ENCODE measurements around the gene RUNX2. TPM values are rescaled to one million over a fixed set of nuclear protein-coding genes. Genes with fewer than 3 reads are reported as not detected.

Gene RUNX2
- total RNA-seq, 1 donor = 10.4 TPM

DNA sequence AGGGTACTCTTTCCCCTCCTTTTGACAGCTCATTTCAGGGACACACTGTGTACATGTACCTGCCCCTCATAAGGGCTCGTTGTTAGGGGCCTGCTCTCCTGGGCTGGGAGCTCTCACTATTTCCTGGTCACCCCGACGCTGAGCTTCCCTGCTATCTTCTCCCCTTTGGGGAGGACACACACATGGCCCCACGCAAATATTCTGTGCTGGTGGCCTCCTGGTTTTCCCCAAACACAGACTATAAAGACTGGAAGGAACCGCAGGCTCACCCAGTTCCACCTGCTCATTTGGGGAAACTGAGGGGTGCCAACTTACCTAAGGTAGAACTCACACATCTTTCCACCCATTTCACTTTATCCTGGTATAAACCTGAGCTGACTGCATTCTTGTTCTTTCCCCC, 351.0 kb downstream of the RUNX2 start:
- no peaks in the 10 kb centered on the region for H3K27me3 ChIP-seq (ENCODE audit: insufficient read depth, low read length)
- no peak overlapping the region for H3K4me3 ChIP-seq (ENCODE audit: low read length)
- no peaks in the 10 kb centered on the region for H3K9me3 ChIP-seq (ENCODE audit: low read depth, low read length)
- peaks cover 38% of the 10 kb centered on the region for H3K4me1 ChIP-seq (ENCODE audit: insufficient read depth, low read length)

GRCh38 chr6:45679631-45680030, 351.5 kb downstream of the RUNX2 start:
- Histone ChIP-seq H3K4me1 (ENCODE audit: insufficient read depth, low read length) (peaks cover 38% of the 10 kb centered on the region), H3K4me3 (ENCODE audit: low read length) (no peak overlapping the region), H3K9me3 (ENCODE audit: low read depth, low read length) (no peaks in the 10 kb centered on the region), H3K27me3 (ENCODE audit: insufficient read depth, low read length) (no peaks in the 10 kb centered on the region)

- H3K4me3 ChIP-seq (ENCODE audit: low read length) = no peak overlapping the region
- no peaks in the 10 kb centered on the region for H3K27me3 ChIP-seq (ENCODE audit: insufficient read depth, low read length)
- peaks cover 29% of the 10 kb centered on the region for H3K4me1 ChIP-seq (ENCODE audit: insufficient read depth, low read length)
- no peaks in the 10 kb centered on the region for H3K9me3 ChIP-seq (ENCODE audit: low read depth, low read length)
Observed at GRCh38 chr6:45681860-45682511, 353.9 kb downstream of the RUNX2 start.

DNA sequence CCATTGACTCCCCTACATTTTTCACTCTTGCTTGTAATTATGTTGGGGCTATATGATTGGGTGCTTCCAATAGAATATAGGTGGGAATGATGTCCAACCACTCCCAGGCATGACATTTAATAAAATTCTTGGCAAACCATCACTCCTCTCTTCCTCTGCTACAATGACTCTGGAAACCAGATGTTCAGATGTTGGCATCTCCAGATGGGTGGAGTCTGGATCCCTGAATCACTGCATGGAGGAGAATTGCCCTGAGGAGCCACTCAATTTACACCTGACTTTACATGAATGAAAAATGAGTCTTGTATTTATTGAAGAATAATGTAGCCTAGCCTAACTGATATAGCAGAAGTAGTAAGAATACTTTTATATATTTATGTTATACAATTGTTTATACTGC, 356.3 kb downstream of the RUNX2 start:
- H3K4me3 ChIP-seq (ENCODE audit: low read length) = no peak overlapping the region
- H3K9me3 ChIP-seq (ENCODE audit: low read depth, low read length) = no peaks in the 10 kb centered on the region
- H3K4me1 ChIP-seq (ENCODE audit: insufficient read depth, low read length) = peaks cover 7% of the 10 kb centered on the region
- H3K27me3 ChIP-seq (ENCODE audit: insufficient read depth, low read length) = no peaks in the 10 kb centered on the region

GRCh38 chr6:45685076-45685475, 356.9 kb downstream of the RUNX2 start:
- no peaks in the 10 kb centered on the region for H3K9me3 ChIP-seq (ENCODE audit: low read depth, low read length)
- no peaks in the 10 kb centered on the region for H3K27me3 ChIP-seq (ENCODE audit: insufficient read depth, low read length)
- H3K4me3 ChIP-seq (ENCODE audit: low read length) = no peak overlapping the region
- peaks cover 6% of the 10 kb centered on the region for H3K4me1 ChIP-seq (ENCODE audit: insufficient read depth, low read length)

DNA sequence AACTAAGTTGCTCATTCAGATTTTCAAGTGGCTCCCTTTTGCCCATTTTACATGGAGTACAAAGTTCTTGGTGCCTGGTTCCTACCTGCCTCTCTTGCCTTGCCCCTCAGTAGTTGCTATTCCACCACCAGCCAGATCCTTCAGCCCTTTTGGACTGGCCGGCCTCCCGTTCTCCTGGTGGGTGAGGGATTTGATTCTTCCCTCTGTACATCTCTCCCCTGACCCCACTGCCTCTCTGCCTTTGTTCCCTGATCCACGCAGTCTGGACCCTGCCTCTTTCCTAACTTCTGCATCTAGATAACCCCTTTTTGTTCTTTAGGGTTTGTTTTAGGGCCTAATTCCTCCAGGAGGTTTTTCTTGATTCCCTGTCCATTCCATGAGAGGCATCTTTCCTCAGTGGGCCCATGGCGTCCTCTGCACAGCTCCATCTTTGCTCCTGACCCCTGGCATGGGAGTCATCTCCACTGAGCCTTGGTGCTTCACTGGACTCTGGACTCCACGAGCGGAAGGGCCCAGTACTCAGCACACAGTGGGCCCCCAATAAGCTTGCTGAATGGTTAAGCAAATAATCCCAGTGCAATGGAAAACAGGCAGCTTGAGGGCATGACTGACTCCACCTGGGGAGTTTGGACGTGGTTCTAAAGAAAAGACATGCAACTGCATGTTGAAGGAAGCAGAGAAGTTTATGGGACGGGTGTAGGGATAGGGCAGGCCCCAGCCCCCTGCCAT, 358.9 kb downstream of the RUNX2 start:
- no peak overlapping the region for H3K4me3 ChIP-seq (ENCODE audit: low read length)
- no peaks in the 10 kb centered on the region for H3K27me3 ChIP-seq (ENCODE audit: insufficient read depth, low read length)
- no peaks in the 10 kb centered on the region for H3K9me3 ChIP-seq (ENCODE audit: low read depth, low read length)

DNA sequence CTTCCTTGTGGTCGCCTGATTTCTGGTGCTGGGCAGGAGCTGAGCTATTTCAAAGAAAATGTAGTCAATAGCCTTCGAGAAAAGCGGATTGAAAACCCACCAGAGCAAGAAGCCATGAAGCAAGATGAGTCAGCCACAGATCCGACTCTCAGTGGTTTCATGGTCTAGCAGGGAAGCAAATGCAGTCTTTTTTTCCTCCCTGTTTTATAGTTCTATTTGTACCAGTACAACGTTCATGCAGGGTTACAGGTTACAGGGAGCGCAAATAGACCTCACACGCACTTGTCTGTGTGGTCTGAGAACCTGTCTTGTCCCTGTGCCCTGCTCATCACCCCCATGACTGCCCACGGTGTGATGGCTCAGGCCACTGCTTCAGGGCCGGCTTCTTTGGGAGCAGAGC, 359.4 kb downstream of the RUNX2 start:
- Histone ChIP-seq H3K27me3 (ENCODE audit: insufficient read depth, low read length) (no peaks in the 10 kb centered on the region), H3K9me3 (ENCODE audit: low read depth, low read length) (no peaks in the 10 kb centered on the region), H3K4me3 (ENCODE audit: low read length) (no peak overlapping the region), H3K4me1 (ENCODE audit: insufficient read depth, low read length) (no peaks in the 10 kb centered on the region)

More for the DNA sequence above, 358.9 kb downstream of the RUNX2 start:
- H3K4me1 ChIP-seq (ENCODE audit: insufficient read depth, low read length) = peaks cover 4% of the 10 kb centered on the region

GRCh38 chr6:45688180-45688579, 360.1 kb downstream of the RUNX2 start:
- Histone ChIP-seq H3K9me3 (ENCODE audit: low read depth, low read length) (no peaks in the 10 kb centered on the region), H3K4me1 (ENCODE audit: insufficient read depth, low read length) (no peaks in the 10 kb centered on the region)

DNA sequence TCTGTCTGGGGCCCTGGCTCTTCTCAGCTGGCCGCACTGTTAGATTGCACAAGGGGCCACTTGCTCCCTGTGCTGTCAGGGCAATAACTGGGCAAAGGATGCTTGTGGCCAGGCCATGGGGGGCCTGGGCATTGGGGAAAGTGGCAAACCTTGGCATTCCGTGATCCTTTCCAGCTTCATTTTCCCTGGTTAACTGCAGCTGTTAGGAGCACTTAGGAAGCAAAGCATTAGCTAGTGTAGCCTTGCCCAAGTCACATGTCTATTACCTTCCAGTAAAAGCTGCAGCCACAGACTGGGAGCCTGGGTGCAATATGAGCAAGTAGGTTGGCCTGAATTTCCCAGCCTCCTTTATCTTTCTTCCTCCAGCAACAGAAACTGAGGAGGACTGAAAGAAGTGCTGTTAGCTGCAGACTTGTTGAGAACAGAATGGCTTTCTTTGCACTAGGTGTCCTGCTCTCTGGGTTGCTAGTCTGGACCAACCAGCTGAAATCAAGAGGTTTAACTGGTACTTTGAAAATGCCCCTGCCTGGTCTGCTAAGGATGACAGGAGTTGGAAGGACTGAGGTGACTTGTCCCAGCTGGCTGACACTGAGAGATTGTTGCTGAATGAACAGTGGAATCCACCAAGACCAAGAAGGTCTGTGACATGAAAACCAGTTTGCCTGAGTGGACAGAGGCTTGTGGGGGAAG, 361.9 kb downstream of the RUNX2 start:
- Histone ChIP-seq H3K9me3 (ENCODE audit: low read depth, low read length) (no peaks in the 10 kb centered on the region), H3K4me3 (ENCODE audit: low read length) (no peak overlapping the region), H3K4me1 (ENCODE audit: insufficient read depth, low read length) (no peaks in the 10 kb centered on the region), H3K27me3 (ENCODE audit: insufficient read depth, low read length) (no peaks in the 10 kb centered on the region)

More at GRCh38 chr6:45688180-45688579, 360.1 kb downstream of the RUNX2 start:
- Histone ChIP-seq H3K27me3 (ENCODE audit: insufficient read depth, low read length) (no peaks in the 10 kb centered on the region), H3K4me3 (ENCODE audit: low read length) (no peak overlapping the region)

DNA sequence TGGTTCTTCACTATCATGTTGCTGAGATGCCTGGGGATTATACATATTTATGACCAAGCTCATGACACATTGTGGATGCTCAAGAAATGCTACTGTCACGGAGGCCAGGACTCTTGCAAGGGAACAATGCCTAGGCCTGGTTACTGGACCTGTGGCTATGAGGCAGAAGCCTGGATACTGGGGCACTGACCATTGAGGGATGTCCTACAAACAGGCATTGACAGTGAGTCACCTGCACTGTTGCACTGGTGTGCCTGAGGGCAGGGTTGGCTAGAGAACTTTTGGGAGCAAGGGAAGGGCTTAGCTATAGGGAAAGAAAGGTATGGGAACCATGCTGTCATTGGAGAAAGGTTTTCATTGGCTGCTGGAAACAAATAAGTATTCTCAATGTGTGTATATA, 362.7 kb downstream of the RUNX2 start:
- H3K4me1 ChIP-seq (ENCODE audit: insufficient read depth, low read length) = no peaks in the 10 kb centered on the region
- no peak overlapping the region for H3K4me3 ChIP-seq (ENCODE audit: low read length)
- no peaks in the 10 kb centered on the region for H3K9me3 ChIP-seq (ENCODE audit: low read depth, low read length)
- no peaks in the 10 kb centered on the region for H3K27me3 ChIP-seq (ENCODE audit: insufficient read depth, low read length)

- Histone ChIP-seq H3K4me1 (ENCODE audit: insufficient read depth, low read length) (no peaks in the 10 kb centered on the region), H3K27me3 (ENCODE audit: insufficient read depth, low read length) (no peaks in the 10 kb centered on the region), H3K4me3 (ENCODE audit: low read length) (no peak overlapping the region), H3K9me3 (ENCODE audit: low read depth, low read length) (no peaks in the 10 kb centered on the region)
Observed at GRCh38 chr6:45691426-45691825, 363.3 kb downstream of the RUNX2 start.

DNA sequence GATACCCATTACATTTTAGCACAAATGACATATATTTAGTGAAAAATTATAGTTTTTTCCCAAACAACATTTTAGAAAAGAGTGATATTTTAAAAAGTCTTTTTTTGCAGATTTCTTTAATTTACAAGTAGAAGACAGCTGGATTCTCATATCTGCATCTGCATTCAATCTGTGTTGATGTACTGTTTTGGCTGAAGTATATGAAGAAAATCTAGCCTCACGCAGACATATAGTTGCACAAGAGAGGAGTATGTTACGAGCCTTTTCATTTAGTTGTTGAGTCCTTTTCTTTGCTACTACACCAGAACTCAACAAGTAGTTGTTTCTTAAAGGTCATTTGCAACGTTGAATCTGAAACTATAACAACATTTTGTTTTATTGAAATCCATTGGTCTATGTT, 363.9 kb downstream of the RUNX2 start:
- H3K4me3 ChIP-seq (ENCODE audit: low read length) = no peak overlapping the region
- no peaks in the 10 kb centered on the region for H3K9me3 ChIP-seq (ENCODE audit: low read depth, low read length)

GRCh38 chr6:45696738-45697137, 368.6 kb downstream of the RUNX2 start:
- H3K4me3 ChIP-seq (ENCODE audit: low read length) = no peak overlapping the region
- H3K4me1 ChIP-seq (ENCODE audit: insufficient read depth, low read length) = no peaks in the 10 kb centered on the region
- H3K9me3 ChIP-seq (ENCODE audit: low read depth, low read length) = no peaks in the 10 kb centered on the region

More for the DNA sequence above, 363.9 kb downstream of the RUNX2 start:
- no peaks in the 10 kb centered on the region for H3K4me1 ChIP-seq (ENCODE audit: insufficient read depth, low read length)
- H3K27me3 ChIP-seq (ENCODE audit: insufficient read depth, low read length) = no peaks in the 10 kb centered on the region

DNA sequence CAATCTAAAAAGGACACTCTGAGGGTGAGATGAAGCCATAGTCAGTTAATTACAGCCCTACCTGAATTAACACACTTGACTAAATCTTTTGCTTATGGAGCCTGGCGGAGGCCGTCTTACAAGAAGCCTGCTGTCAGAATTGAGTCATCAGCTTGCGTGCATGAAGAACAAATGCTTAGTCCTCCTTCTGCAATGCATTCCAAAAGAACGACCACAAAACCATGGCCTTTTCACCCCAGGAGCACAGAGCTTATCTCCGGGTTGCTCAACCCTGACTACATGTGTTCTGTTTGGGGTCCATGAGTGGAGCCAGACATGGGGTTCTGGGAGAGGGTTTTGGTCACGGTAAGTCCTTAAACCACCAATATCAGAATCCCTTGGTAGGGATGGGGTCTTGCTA, 369.5 kb downstream of the RUNX2 start:
- H3K9me3 ChIP-seq (ENCODE audit: low read depth, low read length) = no peaks in the 10 kb centered on the region
- H3K27me3 ChIP-seq (ENCODE audit: insufficient read depth, low read length) = no peaks in the 10 kb centered on the region
- H3K4me3 ChIP-seq (ENCODE audit: low read length) = no peak overlapping the region
- H3K4me1 ChIP-seq (ENCODE audit: insufficient read depth, low read length) = no peaks in the 10 kb centered on the region

More at GRCh38 chr6:45696738-45697137, 368.6 kb downstream of the RUNX2 start:
- no peaks in the 10 kb centered on the region for H3K27me3 ChIP-seq (ENCODE audit: insufficient read depth, low read length)

- Histone ChIP-seq H3K4me1 (ENCODE audit: insufficient read depth, low read length) (no peaks in the 10 kb centered on the region), H3K9me3 (ENCODE audit: low read depth, low read length) (no peaks in the 10 kb centered on the region), H3K27me3 (ENCODE audit: insufficient read depth, low read length) (no peaks in the 10 kb centered on the region), H3K4me3 (ENCODE audit: low read length) (no peak overlapping the region)
Observed at GRCh38 chr6:45698046-45698445, 369.9 kb downstream of the RUNX2 start.
